MM.1S (cell line): Measurements from ENCODE around the gene TTC38.

ENCODE experiments used
- DNase-seq: peaks from one replicate; pipeline ENCODE4 v3.0.0-alpha.2; 2015
- H2AFZ ChIP-seq: fragments of 300-600 bp; sonication (generic); 2 replicates; pipeline ENCODE4 v1.6.0; 2016; ENCODE audit warnings: antibody characterized with exemption, low read length
- H3F3A ChIP-seq: fragments of 300-600 bp; sonication (generic); 2 replicates; pipeline ENCODE4 v1.6.1; 2016; ENCODE audit warnings: mild to moderate bottlenecking, antibody characterized with exemption, low read length, moderate library complexity, mixed read lengths; ENCODE audit not compliant: insufficient read depth
- H3K27ac ChIP-seq: fragments of 300-600 bp; sonication (generic); 2 replicates; pipeline ENCODE4 v1.5.1; 2016; ENCODE audit warnings: mild to moderate bottlenecking, low read length
- H3K27me3 ChIP-seq: fragments of 300-600 bp; sonication (generic); replicated peaks from 2 replicates; pipeline ENCODE4 v1.6.0; 2016; ENCODE audit warnings: low read length; ENCODE audit not compliant: insufficient read depth
- H3K36me3 ChIP-seq: fragments of 300-600 bp; sonication (generic); replicated peaks from 2 replicates; pipeline ENCODE4 v1.6.1; 2016; ENCODE audit warnings: mild to moderate bottlenecking, low read length, mixed read lengths; ENCODE audit not compliant: insufficient read depth
- H3K4me1 ChIP-seq: fragments of 300-600 bp; sonication (generic); 2 replicates; pipeline ENCODE4 v1.6.1; 2016; ENCODE audit warnings: low read length, mixed read lengths
- H3K4me2 ChIP-seq: fragments of 300-600 bp; sonication (generic); 2 replicates; pipeline ENCODE4 v1.6.0; 2016; ENCODE audit warnings: low read depth, low read length
- H3K4me3 ChIP-seq: fragments of 300-600 bp; sonication (generic); 2 replicates; pipeline ENCODE4 v1.5.1; 2016; ENCODE audit warnings: low read length, mixed read lengths
- H3K79me2 ChIP-seq: fragments of 300-600 bp; sonication (generic); 2 replicates; pipeline ENCODE4 v1.6.1; 2016; ENCODE audit warnings: mixed run types, low read length, mixed read lengths
- H3K9ac ChIP-seq: fragments of 300-600 bp; sonication (generic); 2 replicates; pipeline ENCODE4 v1.6.1; 2016; ENCODE audit warnings: low read length, mixed read lengths
- H3K9me2 ChIP-seq: fragments of 300-600 bp; sonication (generic); replicated peaks from 2 replicates; pipeline ENCODE4 v1.6.1; 2016; ENCODE audit warnings: mild to moderate bottlenecking, low read length, mixed read lengths; ENCODE audit not compliant: insufficient read depth
- H3K9me3 ChIP-seq: fragments of 300-600 bp; sonication (generic); replicated peaks from 2 replicates; pipeline ENCODE4 v1.6.1; 2016; ENCODE audit warnings: mild to moderate bottlenecking, low read length, mixed read lengths; ENCODE audit not compliant: insufficient read depth
- H4K20me1 ChIP-seq: fragments of 300-600 bp; sonication (generic); 2 replicates; pipeline ENCODE4 v1.6.1; 2016; ENCODE audit warnings: mild to moderate bottlenecking, low read length, moderate library complexity, mixed read lengths; ENCODE audit not compliant: insufficient read depth
- CTCF ChIP-seq: fragments of 300-600 bp; sonication (generic); IDR thresholded peaks from 2 replicates; pipeline ENCODE4 v1.5.1; 2016; ENCODE audit warnings: antibody characterized with exemption, low read length, mixed read lengths
- EZH2 ChIP-seq: fragments of 300-600 bp; sonication (generic); optimal IDR thresholded peaks from 2 replicates; pipeline ENCODE3; 2017; ENCODE audit warnings: low read depth, mild to moderate bottlenecking, antibody characterized with exemption, low read length, mixed read lengths
- EZH2phosphoT487 ChIP-seq: fragments of 300-600 bp; sonication (generic); IDR thresholded peaks from 2 replicates; pipeline ENCODE4 v1.6.1; 2018; ENCODE audit warnings: antibody characterized with exemption, low read length

The TTC38 gene

GRCh38 chr22:46315976-46316375, 48.2 kb downstream of the TTC38 start:
- Histone ChIP-seq H3K9ac (no peak overlapping the region), H3F3A (no peaks in the 10 kb centered on the region), H3K9me2 (no peaks in the 10 kb centered on the region), H3K4me3 (no peak overlapping the region), H3K4me2 (no peak overlapping the region), H3K9me3 (no peaks in the 10 kb centered on the region), H4K20me1 (no peaks in the 10 kb centered on the region), H3K27me3 (no peaks in the 10 kb centered on the region), H3K4me1 (no peaks in the 10 kb centered on the region), H3K36me3 (0 out of 2 replicates have a peak, but pooled peaks cover 3% of the 10 kb centered on the region), H3K27ac (no peak overlapping the region), H2AFZ (no peak overlapping the region), H3K79me2 (peaks cover 65% of the 10 kb centered on the region)
- no peak for DNase-seq
- no peak for TF ChIP-seq EZH2phosphoT487
- no peak for TF ChIP-seq CTCF
- TF ChIP-seq EZH2, result no peak

- Histone ChIP-seq H3K4me1 (no peaks in the 10 kb centered on the region), H3K9me2 (no peaks in the 10 kb centered on the region), H3F3A (no peaks in the 10 kb centered on the region), H3K27ac (no peak overlapping the region), H3K79me2 (peaks cover 70% of the 10 kb centered on the region), H3K36me3 (0 out of 2 replicates have a peak, but pooled peaks cover 3% of the 10 kb centered on the region), H3K9me3 (no peaks in the 10 kb centered on the region), H3K4me2 (no peak overlapping the region), H4K20me1 (no peaks in the 10 kb centered on the region), H3K4me3 (no peak overlapping the region), H3K27me3 (no peaks in the 10 kb centered on the region), H2AFZ (no peak overlapping the region), H3K9ac (no peak overlapping the region)
- TF ChIP-seq EZH2 (no peak), CTCF (no peak), EZH2phosphoT487 (no peak)
- no peak for DNase-seq
These were observed 49.8 kb downstream of the TTC38 start for GRCh38 chr22:46317646-46318045.

GRCh38 chr22:46318576-46318975, 50.8 kb downstream of the TTC38 start:
- peaks cover 70% of the 10 kb centered on the region for H3K79me2 ChIP-seq
- TF ChIP-seq EZH2phosphoT487 (no peak), CTCF (no peak), EZH2 (no peak)
- H3K4me1 ChIP-seq, result no peaks in the 10 kb centered on the region
- 0 out of 2 replicates have a peak, but pooled peaks cover 3% of the 10 kb centered on the region for H3K36me3 ChIP-seq
- H3K9me2 ChIP-seq, result no peaks in the 10 kb centered on the region
- no peak overlapping the region for H3K9ac ChIP-seq
- DNase-seq, result no peak
- H3K27ac ChIP-seq, result no peak overlapping the region
- no peaks in the 10 kb centered on the region for H3K9me3 ChIP-seq
- no peaks in the 10 kb centered on the region for H3F3A ChIP-seq
- no peak overlapping the region for H3K4me3 ChIP-seq
- H4K20me1 ChIP-seq, result no peaks in the 10 kb centered on the region
- no peak overlapping the region for H3K4me2 ChIP-seq
- no peaks in the 10 kb centered on the region for H3K27me3 ChIP-seq
- no peak overlapping the region for H2AFZ ChIP-seq
